Muscle of arm (tissue), 12 donors: ENCODE measurements around the gene RHOU. TPM values are rescaled to one million over a fixed set of nuclear protein-coding genes. Genes with fewer than 3 reads are reported as not detected.
"Not testable (repeated sequence)": the region's sequence is repeated elsewhere in the genome, so short reads cannot be mapped to it uniquely, and the experiment has no call there.

Experiments
- DNase-seq: peaks from one replicate; pipeline ENCODE4 v3.0.0-alpha.2; 2013
- polyA plus RNA-seq, 12 donors: library from polyadenylated mRNA; unstranded; fragments of 120-200 nt; gene quantifications; one replicate each; pipeline ENCODE4 v1.2.1, GENCODE V29; 2013; ENCODE audit not compliant: insufficient read length in 12 of 12

The RHOU gene
- polyA plus RNA-seq, 12 donors = 19.0 to 96.2 (median 23.0) TPM

GRCh38 chr1:228754646-228755268 lies 19.5 kb downstream of the RHOU start:
- DNase-seq = no peak

GRCh38 chr1:228755800-228756199 lies 20.5 kb downstream of the RHOU start:
- no peak for DNase-seq

GRCh38 chr1:228756457-228756856 lies 21.2 kb downstream of the RHOU start:
- DNase-seq = no peak

- DNase-seq = no peak
Measured at GRCh38 chr1:228758447-228758846, 23.2 kb downstream of the RHOU start.

- no peak for DNase-seq
Measured at GRCh38 chr1:228760979-228761378, 25.7 kb downstream of the RHOU start.

- peak; percentile 32 for DNase-seq
Measured at GRCh38 chr1:228763561-228763960, 28.3 kb downstream of the RHOU start.

GRCh38 chr1:228765168-228765946 lies 30.1 kb downstream of the RHOU start:
- no peak for DNase-seq

DNA sequence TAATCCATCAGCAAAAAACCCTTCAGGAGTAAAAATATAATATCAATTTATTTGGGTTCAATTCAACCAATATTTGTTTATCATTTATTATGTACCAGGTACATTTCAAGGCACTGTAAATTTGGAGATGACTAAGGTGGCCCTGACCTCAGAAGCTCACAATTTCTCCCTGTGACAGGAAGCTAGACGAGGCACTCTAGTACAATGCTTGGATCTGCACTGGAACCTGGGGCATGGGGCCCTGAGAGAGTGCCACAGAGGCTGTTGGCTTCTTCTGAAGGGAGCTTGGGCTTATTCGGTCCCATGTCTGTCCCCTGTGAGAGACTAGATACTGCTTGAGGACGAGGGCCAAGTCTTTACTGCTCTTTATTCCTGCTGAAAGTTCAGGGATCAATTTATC lies 31.5 kb downstream of the RHOU start:
- no peak for DNase-seq

GRCh38 chr1:228767636-228768354 lies 32.5 kb downstream of the RHOU start:
- DNase-seq = no peak

DNA sequence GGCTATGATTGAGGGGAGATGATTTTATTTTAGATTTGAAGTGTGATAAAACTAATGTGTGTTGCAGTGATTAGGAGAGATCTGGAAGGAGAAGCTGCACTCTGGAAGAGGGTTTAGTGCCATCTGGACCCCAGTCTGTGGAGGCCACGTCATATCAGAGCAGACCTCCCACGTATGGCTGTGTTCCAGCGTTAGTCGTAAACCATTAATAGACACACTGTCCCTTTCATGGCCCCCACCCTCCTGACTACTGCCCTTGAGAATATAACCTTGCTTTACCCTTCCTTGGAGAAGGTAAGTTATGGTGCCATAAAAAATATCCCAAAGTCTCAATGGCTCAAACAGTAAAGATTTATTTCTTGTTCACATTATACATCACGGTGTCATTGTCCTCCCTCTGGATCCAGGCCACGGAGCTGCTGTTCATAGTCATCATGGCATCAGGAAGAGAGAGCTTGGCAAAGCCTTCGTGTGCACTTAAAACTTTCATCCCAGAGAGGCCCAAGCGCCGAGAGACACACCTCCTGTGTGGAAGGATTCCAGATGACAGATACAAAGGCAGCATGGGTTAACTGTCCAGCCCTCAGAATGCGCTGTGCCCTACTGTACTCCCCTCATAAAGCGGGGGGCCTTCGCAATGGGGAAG lies 33.2 kb downstream of the RHOU start:
- no peak for DNase-seq

DNA sequence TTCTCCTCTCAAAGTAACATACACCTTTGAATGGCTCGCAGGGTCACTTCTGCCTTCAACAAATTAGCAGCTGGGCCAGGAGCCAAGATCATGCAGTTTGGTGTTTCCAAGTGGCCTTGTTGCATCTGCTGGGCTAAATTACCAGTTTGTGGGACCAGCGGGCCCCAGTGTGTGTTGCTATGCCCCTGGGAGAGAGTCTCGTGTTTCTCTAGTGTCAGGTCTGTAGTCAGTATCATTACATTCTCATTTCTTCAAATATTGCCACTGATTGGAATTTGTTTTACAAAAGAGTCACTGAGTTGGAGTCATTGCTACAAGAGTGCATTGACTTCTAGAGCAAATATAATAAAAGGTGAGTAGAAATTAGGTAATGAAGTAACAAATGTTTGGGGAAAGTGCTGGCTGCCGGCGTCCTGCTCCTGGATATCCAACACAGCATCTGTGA lies 35.5 kb downstream of the RHOU start:
- no peak for DNase-seq

DNA sequence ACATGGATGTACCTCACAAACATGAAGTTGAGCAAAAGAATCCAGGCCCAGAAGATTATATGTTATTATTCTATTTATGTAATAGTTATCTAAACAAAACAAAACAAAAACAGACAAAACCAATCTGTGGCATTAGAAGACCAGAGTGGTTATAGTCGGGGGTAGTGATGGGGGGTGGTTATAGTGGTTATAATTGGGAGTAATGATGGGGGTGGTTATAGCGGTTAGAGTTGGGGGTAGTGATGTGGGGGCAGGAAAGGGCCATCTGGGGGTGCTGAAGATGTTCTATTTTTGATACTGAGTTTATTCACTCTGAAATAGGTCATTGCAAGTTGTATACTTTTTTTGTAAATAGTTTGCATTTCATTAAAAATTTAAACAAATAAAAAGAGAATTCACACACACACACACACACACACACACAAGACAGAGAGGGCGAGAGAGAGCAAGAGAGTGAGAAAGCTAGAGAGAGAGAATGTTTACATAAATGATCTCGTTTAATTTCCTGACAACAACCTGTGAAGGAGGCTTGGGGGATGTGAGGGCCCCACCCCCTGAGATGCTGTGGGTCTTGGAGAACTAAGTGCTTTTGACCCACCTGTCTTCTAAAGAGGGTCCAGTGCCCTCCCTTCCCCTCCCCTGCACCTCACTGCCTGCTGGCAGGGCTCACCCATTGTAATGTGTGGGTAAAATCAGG lies 37.4 kb downstream of the RHOU start:
- DNase-seq = no peak

DNA sequence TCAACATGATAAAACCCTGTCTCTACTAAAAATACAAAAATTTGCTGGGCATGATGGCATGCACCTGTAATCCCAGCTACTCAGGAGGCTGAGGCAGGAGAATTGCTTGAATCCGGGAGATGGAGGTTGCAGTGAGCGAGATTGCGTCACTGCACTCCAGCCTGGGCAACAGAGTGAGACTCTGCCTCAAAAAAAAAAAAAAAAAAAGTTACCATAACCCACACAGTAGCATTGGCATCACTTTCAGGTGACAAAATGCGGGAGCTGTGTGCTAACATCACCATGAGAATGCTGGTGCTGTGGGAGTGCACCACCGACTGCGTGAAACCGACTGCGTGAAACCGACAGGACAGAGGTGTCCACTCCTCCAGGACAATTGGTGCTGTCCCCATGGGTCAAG lies 40.7 kb downstream of the RHOU start:
- DNase-seq = not testable (repeated sequence)

- DNase-seq = no peak
Measured at GRCh38 chr1:228776449-228776848, 41.2 kb downstream of the RHOU start.

DNA sequence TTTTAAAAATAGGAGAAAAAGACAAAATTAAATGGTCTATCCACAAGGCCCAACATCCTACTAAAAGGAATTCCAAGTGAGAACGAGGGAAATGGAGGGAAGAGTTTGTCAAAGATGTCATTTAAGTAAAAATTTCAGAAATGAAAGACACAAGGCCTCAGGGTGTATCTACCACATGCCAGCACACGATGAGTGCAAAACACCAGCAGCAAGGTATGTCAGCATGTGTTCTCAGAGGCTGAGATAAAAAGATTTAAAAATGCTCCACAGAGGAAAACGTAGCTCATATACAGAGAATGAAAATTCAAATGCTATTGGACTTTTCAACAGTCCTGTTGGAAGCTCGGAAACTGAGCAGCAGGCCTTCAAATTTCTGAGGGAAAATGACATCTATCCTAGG lies 42.0 kb downstream of the RHOU start:
- no peak for DNase-seq

- DNase-seq = no peak
Measured at GRCh38 chr1:228778026-228778425, 42.7 kb downstream of the RHOU start.

GRCh38 chr1:228778466-228778865 lies 43.2 kb downstream of the RHOU start:
- DNase-seq = no peak

DNA sequence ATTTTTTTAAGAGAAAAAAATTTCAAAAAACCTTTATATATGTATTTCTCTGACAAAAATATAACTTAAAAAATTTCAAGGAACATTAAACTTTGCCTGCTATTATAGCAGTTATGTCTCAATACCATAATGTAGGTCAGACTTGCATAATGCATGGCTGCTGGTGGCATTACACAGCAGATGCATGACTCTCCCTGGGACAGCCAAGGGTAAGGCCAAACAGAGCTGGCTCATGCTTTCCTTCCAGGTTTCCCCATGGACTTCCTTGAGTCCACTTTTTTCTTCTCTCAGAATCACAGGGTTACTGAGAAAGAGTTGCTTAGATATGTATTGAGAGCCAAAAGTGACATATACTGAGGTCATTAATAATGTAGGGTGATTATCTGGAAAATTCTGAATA lies 43.7 kb downstream of the RHOU start:
- no peak for DNase-seq

DNA sequence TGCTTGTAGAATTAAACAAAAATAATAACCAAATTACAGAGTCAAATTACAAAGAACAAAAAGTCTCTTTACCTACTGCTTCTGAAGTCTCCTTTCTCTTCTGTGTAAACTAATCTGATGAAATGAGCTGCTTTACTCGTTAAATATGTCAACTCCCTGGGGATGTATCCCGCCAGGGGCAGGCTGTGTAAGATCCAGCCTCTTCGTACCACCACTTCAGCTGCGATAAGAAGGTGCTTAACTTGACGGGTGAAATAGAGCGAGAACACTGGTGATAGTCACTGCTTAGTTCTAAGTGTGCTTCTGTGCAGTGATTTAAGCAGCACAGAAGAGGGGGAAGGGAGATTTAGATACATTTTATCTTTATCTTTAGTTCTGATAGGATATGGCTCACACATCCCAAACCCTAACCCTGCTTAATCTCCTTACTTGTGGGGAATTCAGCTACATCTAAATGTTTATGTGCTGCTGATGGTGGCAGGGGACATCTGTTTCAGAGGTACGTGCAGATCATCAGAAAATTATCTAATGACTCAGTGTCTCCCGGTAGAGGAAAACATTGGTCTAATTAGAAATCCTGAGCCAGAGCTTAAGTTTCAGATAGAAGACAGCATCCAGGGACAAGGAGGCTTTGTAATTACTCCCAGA lies 46.0 kb downstream of the RHOU start:
- DNase-seq = no peak

DNA sequence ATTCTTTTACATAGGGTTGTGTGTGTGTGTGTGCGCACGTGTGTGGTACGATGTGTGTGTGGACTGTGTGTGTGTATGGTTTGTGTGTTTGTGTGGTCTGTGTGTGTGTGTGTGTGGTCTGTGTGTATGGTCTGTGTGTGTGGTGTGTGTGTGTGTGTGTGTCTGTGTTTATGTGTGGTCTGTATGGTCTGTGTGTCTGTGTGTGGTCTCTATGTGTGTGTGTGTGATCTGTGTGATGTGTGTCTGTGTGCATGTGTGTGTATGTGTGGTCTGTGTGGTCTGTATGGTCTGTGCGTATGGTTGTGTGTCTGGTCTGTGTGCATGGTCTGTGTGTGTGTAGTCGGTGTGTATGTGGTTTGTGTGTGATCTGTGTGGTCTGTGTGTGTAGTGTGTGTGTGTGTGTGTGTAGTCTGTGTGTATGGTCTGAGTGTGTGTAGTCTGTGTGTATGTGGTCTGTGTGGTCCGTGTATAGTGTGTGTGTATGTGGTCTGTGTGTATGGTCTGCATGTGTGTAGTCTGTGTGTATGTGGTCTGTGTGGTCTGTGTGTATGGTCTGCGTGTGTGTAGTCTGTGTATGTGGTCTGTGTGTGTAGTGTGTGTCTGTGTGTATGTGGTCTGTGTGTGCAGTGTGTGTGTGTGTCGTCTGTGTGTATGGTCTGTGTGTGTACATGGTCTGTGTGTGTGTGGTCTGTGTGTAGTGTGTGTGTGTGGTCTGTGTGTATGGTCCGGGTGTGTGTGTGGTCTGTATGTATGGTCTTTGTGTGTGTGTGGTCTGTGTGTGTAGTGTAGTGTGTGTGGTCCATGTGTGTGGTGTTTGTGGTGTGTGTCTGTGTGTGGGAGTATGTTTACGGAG lies 46.8 kb downstream of the RHOU start:
- DNase-seq = no peak
